Hematopoietic multipotent progenitor cell (in vitro differentiated cells): ENCODE data around the gene CEBPG. TPM values are rescaled to one million over a fixed set of nuclear protein-coding genes. Genes with fewer than 3 reads are reported as not detected.

ENCODE experiments used
- DNase-seq, 3 donors: peaks; one replicate each; pipeline ENCODE4 v3.0.0-alpha.2; 2011 to 2015; ENCODE audit warnings: low read depth in 2 of 3, low spot score in 2 of 3
- total RNA-seq: library from RNA; depleted of rRNA; stranded (reverse); fragments of >200 nt; gene quantifications from one replicate; pipeline ENCODE4 v1.2.3, GENCODE V29; 2012

Gene CEBPG
- total RNA-seq, 1 donor: 9.7 TPM

DNA sequence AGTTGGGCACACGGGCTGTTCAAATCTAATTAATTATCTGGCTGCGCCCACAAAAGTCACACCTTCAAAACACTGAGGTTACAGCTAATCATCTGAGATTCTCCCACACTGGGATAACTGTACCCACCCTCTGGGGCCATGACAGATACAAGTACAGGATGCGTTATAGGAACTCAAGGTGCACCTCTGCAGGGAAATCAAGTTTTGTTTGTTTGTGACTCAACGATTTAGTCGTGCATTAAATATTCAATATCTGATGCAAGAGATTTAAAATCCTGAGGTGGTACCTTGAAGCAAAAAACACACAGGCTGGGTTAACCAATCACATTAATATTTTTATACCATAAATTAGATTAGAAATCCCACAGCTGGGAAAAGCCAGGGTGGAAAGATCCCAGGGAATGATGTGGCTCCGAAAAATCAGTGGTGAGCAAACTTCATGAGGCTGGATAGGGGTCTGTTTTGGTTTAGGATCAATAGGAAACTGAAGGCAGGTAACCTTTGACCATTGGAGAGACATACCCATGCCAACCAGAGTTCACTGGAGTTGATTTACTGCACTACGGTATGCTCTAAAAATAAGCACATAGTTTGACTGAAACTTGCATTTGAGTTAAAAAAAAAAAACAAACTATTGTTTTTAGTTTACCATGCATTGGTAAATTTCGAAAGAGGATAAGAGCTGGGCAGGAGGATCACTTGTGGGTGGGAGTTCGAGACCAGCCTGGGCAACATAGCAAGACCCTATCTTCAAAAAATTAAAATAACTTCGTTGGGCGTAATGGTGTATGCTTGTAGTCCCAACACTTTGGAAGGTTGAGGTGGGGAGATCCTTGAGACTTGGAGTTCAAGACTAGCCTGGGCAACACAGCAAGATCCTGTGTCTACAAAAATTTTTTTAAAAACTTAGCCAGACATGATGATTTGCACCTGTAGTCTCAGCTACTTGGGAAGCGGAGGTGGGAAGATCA lies 23.9 kb upstream of the CEBPG start:
- DNase-seq: no peak

DNA sequence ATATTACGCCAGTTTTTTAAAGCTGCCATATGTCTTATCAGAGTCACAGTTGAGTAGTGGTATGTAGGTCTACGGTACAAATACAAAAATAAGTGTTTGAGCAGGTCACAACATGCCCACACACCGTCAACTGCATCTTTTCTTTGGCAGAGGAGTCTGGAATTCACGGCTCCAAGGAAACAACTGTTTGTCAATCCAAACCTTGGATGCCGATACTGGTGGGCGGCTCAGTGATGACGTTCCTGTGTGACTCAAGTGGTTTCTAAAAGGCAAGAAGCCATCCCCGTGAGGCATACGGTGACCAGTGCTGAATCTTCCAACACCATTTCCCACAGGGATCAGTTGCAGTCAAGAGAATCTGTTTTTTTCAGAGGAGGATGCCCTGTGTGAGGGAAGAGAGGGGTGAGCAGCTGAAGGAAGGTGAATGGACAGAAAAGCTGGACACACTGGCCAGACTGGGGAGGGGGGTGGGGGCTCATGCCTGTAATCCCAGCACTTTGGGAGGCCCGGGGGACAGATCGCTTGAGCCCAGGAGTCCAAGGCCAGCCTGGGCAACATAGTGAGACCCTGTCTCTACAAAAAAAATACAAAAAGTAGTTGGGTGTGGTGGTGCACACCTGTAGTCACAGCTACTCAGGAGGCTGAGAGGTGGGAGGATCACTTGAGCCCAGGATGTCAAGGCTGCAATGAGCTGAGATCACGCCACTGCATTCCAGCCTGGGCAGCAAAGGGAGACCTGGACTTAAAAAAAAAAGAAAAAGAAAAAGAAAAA lies 22.8 kb upstream of the CEBPG start:
- DNase-seq: no peak

DNA sequence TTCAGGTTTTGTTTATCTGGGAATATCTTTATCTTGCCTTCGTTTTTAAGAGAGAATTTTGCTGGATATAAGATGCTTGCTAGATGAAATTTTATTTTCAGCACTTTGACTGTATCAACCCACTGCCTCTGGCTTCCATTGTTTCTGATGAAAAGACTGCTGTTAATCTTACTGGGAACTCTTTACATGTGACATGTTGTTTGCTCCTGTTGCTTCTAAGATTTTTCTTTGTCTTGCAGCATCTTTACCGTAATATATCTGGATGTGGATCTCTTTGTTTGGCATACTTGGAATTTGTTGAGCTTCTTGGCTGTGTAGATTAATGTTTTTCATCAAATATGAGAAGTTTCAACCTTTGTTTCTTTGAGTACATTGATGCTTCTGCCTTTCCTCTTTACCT lies 18.0 kb upstream of the CEBPG start:
- DNase-seq: no peak

DNA sequence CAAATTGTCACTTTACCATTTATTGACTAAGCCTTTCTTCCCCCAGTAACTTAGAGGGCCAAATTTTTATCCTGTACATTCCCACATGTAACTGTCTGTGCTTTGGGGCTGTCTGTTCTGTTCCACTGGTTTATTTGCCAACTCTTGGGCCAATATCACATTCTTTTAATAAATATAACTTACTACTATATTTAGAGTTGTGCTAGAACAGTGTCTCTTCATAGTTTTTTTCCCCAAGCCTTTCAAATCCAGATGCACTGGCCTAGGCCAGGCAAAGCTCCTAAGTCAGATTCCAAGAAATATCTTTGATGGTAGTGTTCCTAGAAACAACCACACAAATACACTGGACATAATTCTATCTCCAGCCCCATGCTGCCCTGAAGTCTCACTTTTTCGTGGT lies 16.0 kb upstream of the CEBPG start:
- no peak for DNase-seq

DNA sequence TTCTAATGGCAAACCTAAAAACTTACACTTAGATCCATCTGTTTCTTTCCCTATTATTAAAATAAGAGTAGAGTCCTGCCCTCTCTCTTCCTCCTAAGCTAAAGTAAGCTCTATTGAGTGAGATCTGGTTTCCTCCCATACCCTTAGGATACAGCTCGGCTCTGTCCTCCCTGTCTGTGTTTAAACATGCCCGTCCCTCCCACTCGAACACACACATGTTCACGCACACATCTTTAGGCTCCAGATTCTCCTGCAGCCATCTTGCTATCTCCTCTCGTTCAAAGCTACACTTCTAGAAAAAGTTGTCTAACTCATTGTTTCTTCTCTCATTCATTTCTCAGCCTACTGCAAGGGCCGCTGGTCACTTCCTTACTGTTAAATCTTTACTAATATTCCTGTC lies 15.1 kb upstream of the CEBPG start:
- no peak for DNase-seq

DNA sequence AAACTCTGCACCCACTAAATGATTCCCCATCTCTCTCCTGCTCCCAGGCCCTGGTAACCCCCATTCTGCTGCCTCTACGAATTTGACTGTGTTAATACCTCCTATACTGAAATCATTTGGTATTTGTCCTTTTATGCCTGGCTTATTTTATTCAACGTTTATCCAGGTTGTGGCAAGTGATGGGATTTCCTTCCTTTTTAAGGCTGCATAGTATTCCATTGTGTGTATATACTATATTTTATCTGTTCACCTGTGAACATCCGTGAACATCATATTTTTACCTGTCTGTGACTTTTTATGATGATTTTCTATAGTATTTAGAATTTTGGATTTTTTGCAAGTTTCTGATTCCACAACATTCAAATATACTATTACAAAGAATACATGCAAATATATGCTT lies 13.9 kb upstream of the CEBPG start:
- DNase-seq: no peak

DNA sequence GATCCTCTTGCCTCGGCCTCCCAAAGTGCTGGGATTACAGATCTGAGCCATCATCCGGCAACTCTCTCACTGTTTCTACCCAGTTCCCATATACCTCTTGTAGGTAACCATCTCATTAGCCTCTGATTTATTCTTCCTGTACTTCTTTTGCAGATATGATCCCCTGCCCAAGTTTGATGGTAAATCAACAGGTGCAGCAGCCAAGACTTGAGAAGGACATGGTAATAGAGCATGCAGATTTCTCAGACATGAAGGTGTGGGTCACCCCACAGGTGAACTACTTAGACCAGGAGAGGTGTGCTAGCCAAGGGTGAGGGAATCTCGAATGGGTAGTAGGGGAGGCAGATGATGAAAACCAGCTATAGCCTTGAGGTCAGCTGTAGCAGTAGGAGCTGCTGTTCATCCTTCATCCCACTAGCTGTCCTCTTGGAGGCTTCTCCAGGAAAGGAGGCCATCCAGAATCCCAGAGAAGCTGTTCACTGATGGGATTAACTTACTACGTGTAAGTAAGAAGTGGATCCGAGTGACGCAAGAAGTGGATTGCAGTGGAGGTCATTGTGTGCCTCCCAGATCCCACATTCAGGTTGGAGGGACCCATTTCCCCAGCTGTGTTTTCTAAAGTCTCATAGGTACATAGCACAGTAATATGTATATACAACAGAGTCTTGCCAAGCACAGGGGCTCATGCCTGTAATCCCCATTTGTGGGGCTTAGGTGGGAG lies 10.8 kb upstream of the CEBPG start:
- no peak for DNase-seq

DNA sequence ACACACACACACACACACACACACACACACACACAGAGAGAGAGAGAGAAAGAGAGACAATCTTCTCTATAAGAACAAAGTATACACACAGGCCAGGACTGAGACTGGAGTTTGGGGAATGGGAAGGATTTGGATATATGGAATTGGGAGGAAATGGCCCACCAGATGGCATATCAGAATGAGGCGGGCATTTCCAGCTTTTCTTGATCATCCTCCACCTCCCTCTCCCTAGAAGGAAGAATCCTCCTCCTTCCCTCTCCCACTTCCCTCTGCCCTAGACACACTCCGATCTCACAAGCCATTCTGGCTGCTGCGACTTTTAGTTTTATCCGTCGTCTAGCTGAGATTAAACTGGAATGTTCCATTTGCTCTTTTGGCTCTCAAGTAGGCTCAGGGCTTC lies 10.0 kb upstream of the CEBPG start:
- DNase-seq: no peak

DNA sequence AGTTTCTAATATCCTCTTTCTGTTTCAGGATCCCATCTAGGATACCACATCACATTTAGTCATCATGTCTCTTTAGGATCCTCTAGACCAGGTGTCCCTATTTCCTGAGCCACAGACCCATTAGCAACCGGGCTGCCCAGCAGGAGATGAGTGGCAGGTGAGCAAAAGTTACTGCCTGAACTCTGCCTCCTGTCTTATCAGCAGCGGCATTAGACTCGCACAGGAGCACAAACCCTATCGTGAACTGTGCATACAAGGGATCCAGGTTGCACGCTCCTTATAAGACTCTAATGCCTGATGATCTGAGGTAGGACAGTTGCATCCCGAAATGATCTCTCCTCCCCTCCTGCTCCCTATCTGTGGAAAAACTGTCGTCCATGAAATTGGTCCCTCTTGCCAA lies 7.8 kb upstream of the CEBPG start:
- DNase-seq: no peak

DNA sequence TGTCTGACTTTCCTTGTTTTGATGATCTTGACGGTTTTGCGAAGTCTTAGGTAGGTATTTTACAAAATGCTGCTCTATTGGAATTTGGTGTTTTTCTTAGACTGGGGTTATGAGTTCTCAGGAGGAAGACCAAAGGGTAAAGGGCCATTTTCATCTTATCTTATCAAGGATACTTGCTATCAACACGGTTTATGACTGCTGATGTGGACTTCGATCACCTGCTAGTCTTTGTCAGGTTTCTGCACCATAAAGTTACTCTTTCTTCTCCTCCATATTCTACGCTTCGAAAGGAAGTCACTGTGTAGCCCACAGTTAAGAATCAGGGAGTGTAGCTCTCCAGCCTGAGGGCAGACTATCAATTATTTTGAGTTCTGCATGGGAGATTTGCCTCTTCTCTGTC lies 7.4 kb upstream of the CEBPG start:
- no peak for DNase-seq

DNA sequence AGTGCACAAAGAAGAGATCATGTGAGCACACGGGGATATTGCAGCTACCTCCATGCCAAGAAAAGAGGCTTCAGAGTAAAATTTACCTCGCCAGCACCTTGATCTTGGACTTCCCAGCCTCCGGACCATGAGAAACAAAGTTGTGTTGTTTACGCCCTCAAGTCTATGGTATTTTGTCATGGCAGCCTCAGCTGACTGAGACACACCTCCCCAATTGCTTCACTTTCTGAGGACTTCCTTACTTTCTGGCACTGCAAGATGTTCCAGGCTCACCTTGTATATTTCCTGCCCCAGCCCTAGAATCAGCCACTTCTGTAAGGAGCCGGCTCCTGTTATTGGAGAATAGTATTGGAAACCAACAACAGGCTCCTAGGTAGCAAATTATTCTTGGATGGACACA lies 6.6 kb upstream of the CEBPG start:
- DNase-seq: no peak

DNA sequence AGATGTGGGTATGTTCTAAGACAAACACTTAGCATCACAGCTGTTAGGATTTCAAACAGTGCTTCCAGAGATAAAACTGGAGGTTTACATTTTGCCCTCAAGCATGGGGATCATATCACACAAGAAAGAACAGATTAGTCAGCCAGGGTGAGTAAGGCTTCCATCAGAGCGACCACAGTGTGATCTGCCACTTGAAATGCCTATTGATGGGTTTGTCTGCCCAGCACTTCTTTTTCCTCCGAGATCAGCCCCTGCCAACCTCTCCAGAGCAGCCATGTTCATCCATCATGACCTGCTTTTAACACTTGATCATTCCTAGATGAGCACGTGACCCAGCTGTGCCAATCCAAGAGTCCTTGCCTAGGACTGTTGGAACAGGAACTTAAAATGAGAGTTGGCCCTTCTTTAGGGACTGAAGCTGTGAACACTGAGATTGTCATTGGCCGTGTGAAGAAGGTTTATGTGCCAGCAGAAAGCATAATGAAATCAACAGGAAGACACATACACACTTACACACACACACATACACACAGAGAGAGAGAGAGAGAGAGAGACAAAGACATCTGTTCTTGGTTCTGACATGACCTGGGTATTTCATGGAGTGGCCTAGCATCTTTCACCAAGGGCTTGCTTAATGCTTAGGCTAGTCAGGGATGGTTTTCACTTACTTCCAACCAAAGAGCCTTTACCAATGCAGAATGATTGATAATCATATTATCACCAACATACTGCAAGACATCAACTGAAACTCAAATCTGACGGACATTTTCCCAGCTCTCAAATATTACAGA lies 5.2 kb upstream of the CEBPG start:
- DNase-seq: no peak

DNA sequence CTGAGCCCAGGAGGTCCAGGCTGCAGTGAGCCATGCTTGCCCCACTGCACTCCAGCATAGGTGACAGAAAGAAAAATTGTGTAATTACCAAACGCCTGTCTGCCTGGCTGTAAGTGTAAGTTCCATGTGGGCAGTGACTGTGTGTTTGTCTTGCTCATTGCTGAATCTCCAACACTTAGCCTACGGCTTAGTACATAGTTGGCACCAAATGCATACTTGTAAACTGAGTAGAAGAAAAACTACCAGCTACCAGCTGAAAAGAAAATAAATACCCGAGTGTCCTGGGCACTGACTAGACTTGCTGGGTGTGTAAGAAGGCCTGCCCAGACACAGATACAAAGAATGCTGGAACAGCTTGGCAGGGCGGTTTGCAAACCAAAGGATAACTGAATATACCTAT lies 2.7 kb upstream of the CEBPG start:
- DNase-seq: no peak

DNA sequence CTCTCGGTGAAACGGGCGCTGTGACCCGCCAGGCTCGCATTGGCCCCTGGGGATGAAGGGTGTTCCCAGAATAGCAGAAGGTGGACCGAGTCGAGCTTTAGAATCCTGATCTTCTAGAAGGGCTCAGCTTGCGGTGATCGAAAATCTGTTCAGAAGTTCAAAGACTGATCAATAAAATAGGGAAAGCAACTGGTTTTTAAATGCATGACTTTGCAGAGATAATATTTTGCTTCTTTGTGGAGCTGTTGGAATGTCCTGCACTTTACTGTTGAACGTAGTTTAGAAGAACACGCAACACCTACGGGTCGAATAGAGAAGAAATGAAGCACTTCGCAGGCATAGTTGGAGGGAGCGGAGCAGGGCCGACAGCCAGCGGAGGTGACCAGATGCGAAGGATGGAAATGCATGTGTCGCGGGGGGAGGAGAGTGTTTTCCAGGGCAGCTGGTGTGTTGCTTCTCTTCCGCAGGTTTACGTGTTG lies 766 bp downstream of the CEBPG start:
- DNase-seq: no peak

DNA sequence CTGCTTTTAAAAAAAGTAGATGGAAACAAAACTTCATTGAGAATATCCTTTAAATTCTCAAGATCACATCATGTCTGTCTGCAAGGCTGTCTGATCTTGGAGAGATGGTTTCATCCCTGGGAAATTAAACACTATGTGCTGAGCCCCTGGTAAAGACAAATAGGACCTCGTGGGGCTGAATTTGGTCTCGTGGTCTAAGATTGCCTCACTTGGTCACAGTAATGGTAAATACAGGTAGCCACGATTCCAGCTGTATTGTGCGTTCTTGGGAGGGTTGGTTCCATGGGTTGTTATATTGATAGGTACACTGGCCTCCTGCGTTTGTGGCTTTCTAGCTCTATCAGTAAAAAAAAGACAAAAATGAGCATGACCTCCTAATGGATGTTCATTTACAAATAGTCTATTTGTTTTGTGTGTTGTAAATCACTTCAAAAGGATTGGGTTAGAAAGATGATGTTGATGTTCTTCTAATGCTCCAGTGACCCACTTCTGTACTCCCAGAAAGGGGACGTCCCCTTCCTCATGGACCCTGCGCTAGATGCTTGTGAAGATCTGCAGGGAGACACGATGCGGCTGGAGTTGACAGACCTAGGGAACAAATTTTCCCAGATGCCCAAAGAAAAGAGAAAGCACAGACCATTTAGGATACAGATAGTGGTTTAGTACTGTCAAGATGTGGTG lies 1.8 kb downstream of the CEBPG start:
- DNase-seq: no peak

DNA sequence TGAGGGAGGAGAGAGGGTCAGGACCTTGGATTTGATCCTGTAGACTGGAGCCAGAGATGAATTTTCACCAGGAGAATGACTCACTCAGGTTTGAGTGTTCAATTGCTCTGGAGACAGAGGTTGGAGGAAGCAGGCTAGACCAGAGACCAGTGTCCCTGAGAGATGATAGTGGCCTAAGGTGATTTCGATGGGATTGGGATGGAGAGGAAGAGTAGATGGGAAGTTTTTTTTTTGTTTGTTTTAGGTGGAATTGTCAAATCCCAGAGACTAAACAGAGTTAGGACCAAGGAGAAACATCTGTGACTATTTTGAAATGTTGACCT lies 2.3 kb downstream of the CEBPG start:
- no peak for DNase-seq

DNA sequence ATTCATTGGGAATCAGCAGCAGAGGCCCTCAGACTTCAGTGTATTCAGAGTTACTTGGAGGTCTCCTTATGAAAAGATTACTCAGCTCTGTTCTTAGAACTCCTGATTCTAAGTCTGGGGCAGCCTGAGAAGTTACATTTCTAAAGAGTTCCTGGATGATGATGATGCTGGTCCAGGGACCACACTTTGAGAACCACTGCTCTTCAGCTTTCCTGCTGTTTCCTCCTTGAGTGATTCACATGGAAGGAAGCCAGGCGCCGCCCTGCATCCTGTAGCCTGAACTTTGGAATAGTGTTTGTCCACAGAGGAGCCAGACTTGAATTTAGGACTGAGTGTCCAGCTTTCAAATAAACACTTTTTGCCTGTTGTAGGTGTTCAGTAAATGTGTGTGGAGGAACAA lies 2.9 kb downstream of the CEBPG start:
- DNase-seq: no peak

DNA sequence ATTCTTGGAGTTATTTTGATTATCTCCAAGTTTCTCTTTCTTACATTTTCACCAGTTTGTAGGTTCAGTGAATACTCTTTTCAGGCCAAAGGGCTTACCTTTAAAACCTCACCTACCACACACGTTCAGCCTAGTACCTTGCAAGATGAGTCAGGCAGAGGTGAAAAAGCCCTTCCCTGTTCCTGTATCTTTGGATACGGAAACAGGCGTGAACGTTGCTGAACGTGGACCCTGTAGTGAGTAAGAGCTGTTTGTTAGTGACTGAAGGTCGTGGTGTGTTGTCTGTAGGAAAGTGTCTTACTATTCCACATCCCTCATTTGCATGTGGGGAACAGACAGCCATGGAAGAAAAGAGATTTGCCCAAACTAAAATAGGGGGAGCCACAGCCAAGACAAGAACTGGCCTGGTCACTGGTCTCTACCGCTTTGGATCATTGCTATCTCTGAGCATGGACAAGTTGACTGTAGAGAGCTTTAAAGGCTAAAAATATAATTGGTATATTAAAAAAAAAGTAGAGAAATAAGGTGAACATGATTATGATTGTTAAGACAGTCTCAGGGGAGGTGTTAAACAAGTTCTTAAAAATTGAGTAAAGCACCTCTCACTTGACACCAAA lies 3.5 kb downstream of the CEBPG start:
- no peak for DNase-seq
